ENCODE data around the gene CHST13. TPM values are rescaled to one million over a fixed set of nuclear protein-coding genes. Genes with fewer than 3 reads are reported as not detected.

The CHST13 gene
- total RNA-seq, 3 donors from 2014 or later (not counting 1 experiment from before 2014, with no cell fraction given), result 0.19 to 0.20 TPM; not detected in 1

GRCh38 chr3:126512916-126513650 lies 10.9 kb upstream of the CHST13 start:
- no peaks in the 10 kb centered on the region for H3K27me3 Mint-ChIP-seq (ENCODE audit: low read depth in 2 of 2)
- no peak for TF ChIP-seq CTCF (IDR thresholded peaks at IDR 0.05)
- no peaks in the 10 kb centered on the region for H3K36me3 ChIP-seq (ENCODE audit: control insufficient read depth, insufficient read depth, low read length)
- 81% methylated on average over 12 of the region's 12 CpGs for WGBS (ENCODE audit: insufficient coverage)
- H3K27ac Mint-ChIP-seq, result no peak overlapping the region
- H3K4me1 ChIP-seq (ENCODE audit: control insufficient read depth, insufficient read depth, low read length), result no peaks in the 10 kb centered on the region
- no peaks in the 10 kb centered on the region for H3K9me3 ChIP-seq (ENCODE audit: control insufficient read depth, insufficient read depth, low read length)
- ATAC-seq, result no peak
- intact Hi-C loops (cut with micrococcal nuclease), result no loop called here
- H3K4me3 ChIP-seq (ENCODE audit: low read length), result no peak overlapping the region
- H3K36me3 Mint-ChIP-seq, result no peaks in the 10 kb centered on the region
- no peaks in the 10 kb centered on the region for H3K27me3 ChIP-seq (ENCODE audit: control insufficient read depth, insufficient read depth, low read length)
- no peaks in the 10 kb centered on the region for H3K4me1 Mint-ChIP-seq
- H3K27ac ChIP-seq (ENCODE audit: low read length), result no peak overlapping the region
- H3K4me3 Mint-ChIP-seq, result no peak overlapping the region
- DNase-seq, result no peak
- H3K9me3 Mint-ChIP-seq, result no peaks in the 10 kb centered on the region

- H3K9me3 Mint-ChIP-seq, result no peaks in the 10 kb centered on the region
- no peaks in the 10 kb centered on the region for H3K4me1 Mint-ChIP-seq
- no peak overlapping the region for H3K4me3 ChIP-seq (ENCODE audit: low read length)
- no peaks in the 10 kb centered on the region for H3K4me1 ChIP-seq (ENCODE audit: control insufficient read depth, insufficient read depth, low read length)
- TF ChIP-seq CTCF (IDR thresholded peaks at IDR 0.05), result no peak
- H3K27ac Mint-ChIP-seq, result no peak overlapping the region
- no peaks in the 10 kb centered on the region for H3K36me3 Mint-ChIP-seq
- no peak for DNase-seq
- intact Hi-C loops (cut with micrococcal nuclease), result no loop called here
- ATAC-seq, result no peak
- 93% methylated on average over 11 of the region's 11 CpGs for WGBS (ENCODE audit: insufficient coverage)
- H3K9me3 ChIP-seq (ENCODE audit: control insufficient read depth, insufficient read depth, low read length), result no peaks in the 10 kb centered on the region
- no peaks in the 10 kb centered on the region for H3K27me3 Mint-ChIP-seq (ENCODE audit: low read depth in 2 of 2)
- no peak overlapping the region for H3K4me3 Mint-ChIP-seq
- H3K27ac ChIP-seq (ENCODE audit: low read length), result no peak overlapping the region
- H3K36me3 ChIP-seq (ENCODE audit: control insufficient read depth, insufficient read depth, low read length), result no peaks in the 10 kb centered on the region
- no peaks in the 10 kb centered on the region for H3K27me3 ChIP-seq (ENCODE audit: control insufficient read depth, insufficient read depth, low read length)
Observed at GRCh38 chr3:126514161-126514560, 9.8 kb upstream of the CHST13 start.

GRCh38 chr3:126515066-126515706 lies 8.8 kb upstream of the CHST13 start:
- Histone ChIP-seq H3K27ac (ENCODE audit: low read length) (no peak overlapping the region), H3K4me3 (ENCODE audit: low read length) (no peak overlapping the region), H3K9me3 (ENCODE audit: control insufficient read depth, insufficient read depth, low read length) (no peaks in the 10 kb centered on the region), H3K4me1 (ENCODE audit: control insufficient read depth, insufficient read depth, low read length) (no peaks in the 10 kb centered on the region), H3K27me3 (ENCODE audit: control insufficient read depth, insufficient read depth, low read length) (no peaks in the 10 kb centered on the region), H3K36me3 (ENCODE audit: control insufficient read depth, insufficient read depth, low read length) (no peaks in the 10 kb centered on the region)
- Mint-ChIP-seq H3K4me3 (no peak overlapping the region), H3K4me1 (no peaks in the 10 kb centered on the region), H3K36me3 (no peaks in the 10 kb centered on the region), H3K27me3 (ENCODE audit: low read depth in 2 of 2) (peaks cover 0 to 2% of the 10 kb centered on the region in 2 donors), H3K9me3 (no peaks in the 10 kb centered on the region), H3K27ac (no peak overlapping the region)
- ATAC-seq (no peak), DNase-seq (no peak)
- intact Hi-C loops (cut with micrococcal nuclease), result no loop called here
- WGBS (ENCODE audit: insufficient coverage), result 94% methylated on average over 8 of the region's 8 CpGs
- TF ChIP-seq CTCF (IDR thresholded peaks at IDR 0.05), result no peak

Data from natural killer cell (primary cell).